Stimulated activated CD4-positive, alpha-beta T cell treated with anti-CD3 and anti-CD28 coated beads, Interleukin-2, amount 100 ng/mL, for 24 hours (primary cell): ENCODE results near the gene EPS8L1.
A peak's percentile ranks its signal among the peaks of the same experiment; 100 is the strongest.
"Not testable (repeated sequence)": the region's sequence is repeated elsewhere in the genome, so short reads cannot be mapped to it uniquely, and the experiment has no call there.

Source experiments
- DNase-seq, 2 donors: peaks; one replicate each; pipeline ENCODE4 v3.0.0-alpha.2; 2020

The EPS8L1 gene

DNA sequence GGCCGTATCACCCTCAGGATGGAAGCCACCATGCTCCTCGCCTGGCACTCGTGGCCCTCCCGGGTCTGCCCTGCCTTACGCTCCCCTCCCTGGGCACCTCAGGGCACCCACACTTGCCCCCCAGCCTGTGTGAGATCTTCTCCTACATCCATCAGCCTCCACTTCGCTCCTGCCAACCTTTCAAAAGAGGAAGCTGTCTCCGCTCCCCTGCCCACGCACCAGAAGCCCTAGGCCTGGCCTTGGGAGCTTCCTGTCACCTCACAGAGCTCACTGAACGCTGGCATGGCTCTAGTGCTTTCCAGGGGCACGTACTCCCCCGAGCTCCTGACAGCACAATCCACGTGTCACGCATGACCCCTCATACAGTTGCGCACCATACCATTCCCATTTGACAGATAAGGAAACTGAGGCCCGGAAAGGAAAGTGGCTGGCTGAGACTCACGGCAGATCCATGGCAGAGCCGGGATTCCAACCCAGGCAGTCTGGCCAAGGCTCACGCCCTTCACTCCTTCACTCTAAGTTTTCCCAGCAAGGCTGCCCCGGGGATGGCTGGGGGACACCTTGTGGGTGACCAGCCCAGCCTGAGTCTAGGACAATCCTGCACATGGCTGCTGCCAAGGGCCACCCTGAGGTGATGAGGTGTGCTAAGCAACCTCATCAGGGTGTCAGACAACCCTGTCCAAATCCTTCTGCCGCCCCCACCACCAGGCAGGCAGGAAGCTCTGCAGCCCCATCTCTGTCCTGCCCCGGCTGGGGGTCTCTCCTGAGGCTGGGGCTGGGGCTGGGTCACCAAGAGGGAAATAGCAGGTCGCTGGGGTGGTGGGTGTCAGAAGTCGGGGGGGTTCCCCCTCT is 22.4 kb downstream of the EPS8L1 start:
- DNase-seq: no peak

DNA sequence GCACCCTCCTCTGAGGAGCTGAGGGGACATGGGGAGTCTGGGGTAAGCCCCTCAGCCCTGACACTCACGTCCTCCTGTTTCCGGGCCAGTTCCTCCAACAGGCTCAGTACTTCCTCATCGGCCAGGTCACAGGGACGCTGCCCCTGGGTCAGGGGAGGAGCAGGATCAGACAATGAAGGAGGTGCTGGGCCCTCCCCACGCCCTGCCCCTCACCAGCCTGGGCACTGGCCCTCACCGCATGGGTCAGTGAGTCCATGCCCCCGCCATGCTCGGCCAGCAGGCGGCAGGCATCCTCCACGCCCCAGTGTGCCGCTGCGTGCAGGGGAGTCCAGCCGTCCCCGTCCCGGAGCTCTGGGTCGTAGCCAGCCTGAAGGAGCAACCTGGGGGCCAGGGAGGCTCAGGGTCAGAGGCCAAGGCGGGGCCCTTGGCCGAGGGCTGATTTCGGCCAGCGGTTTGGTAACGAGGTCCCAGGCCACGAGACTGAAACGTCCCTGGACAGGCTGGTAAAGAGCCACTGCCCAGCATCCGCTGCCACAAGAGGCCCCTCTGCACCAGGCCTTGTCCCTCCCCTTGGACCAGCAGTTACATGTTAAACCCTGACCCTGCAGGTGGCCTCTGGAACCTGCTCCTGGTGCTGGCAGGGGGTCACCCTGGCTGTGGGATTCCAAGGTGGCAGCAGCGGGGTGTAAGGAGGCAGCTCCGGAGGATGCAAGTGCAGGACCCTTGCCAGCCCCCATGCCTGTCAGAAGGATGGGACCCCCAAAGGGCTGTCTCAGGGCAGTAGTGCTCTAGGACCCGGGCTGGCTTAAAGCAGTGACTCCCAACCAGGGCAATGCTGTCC is 23.3 kb downstream of the EPS8L1 start:
- no peak for DNase-seq

DNA sequence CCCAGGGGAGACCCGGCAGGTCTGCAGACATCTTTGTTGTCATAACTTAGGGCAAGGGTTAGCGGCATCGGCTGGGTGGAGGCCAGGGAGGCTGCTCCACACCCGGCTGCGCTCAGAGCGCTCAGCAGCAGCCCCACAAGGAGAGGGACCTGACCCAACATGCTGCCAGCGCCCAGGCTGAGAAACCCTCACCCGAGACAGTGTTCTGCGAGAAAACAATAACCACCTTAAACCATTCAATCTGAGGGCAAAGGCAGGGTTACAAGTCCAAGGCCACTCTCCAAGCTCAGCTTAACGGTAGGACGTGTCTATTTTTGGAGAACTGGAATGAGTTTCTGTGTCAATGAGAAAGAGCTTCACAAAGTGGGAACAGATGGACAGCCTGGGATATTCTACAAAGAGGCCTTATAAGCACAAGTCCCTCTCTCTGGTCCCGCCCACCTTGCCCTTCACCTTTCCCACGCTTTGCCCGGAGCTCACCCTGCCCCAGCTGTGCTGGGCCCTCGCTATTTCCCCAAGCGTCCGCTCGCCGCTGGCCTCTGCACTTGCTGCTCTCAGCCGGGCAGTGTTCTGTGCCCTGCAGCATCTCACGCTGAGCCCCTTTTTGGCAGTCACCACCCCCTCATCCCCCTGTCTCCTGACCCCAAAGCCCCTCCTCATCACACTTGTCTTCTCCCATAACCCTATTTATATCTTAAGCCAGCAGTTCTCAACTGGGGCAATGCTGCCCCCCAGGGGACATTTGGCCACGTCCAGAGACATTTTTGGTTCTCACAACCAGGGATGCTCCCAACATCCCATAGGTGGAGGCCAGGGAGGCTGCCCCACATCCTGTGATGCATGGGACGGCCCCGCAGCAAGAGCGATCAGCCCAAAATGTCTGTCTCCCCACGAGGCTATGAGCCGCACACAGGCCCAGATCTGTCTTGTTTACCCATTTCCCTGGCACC is 24.2 kb downstream of the EPS8L1 start:
- no peak for DNase-seq

DNA sequence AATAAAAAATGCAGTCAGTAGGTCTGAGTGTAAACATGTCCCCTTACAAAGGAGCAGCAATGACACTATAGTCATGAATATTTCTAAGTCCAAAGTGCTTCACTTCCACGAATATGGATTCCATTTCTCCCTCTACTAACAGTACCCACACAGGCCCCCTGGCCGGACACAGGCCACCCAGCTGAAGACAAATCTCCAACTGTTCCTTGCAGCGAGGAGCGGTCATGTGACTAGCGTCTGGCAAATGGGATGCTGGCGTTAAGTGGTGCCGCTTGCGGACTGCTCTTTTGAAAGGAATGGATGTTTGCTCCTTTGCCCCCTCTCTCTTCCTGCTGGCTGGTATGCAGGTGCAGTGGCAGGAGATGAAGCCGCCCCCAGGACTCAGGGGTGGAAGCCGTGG is 25.6 kb downstream of the EPS8L1 start:
- no peak for DNase-seq

DNA sequence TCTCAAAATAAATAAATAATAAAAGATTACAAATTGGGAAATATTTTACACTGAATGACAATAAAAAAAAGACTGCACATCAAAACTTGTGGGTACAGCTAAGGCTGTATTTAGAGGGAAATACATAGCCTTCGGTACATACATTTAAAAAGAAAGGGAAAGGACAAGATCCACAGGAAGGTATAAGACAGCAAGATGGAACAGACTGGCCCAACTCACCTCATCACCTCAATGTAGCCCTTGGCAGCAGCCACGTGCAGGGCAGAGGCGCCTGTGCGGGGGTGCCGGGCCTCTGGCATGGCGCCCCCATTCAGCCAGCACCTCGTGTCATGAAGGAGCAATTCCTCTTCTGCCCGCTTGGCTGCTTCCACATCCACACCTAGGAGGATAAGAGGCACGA is 27.5 kb downstream of the EPS8L1 start:
- no peak for DNase-seq

DNA sequence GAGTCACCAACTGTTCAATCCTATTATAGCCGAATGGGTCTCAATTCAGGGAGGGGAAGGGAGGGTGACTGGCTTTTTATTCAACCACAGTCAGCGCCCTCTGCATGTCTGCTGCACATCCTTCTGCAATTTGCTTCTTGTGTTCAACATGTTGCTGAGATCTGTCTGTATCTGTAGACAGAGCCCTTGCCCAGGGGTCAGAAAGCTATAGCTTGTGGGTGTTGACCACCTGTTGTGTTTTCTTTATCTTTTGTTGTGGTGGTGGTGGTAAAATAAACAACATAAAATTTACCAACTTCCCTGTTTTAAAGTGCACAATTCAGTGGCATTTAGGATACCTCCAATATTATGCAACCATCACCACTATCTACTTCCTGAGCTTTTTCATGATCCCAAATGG is 29.6 kb downstream of the EPS8L1 start:
- no peak for DNase-seq

DNA sequence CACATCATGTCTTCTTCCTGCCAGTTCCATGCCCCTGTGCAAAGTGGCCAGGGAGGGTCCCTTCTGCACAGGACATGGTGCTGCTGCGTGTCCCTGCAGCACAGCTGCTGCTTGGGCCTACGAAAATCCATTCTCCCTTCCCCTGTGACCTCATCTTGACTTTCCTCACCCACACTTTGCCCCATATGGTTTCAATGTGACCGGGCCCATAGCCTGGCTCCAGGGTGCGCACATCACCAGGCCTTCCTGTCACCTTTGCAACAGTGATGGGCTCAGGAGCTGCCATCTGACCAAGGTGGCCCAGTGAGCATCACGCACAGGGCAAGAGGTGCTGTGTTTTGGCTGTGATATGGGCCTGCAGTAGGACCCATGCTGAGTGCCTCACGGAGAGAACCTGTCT is 30.9 kb downstream of the EPS8L1 start:
- no peak for DNase-seq

DNA sequence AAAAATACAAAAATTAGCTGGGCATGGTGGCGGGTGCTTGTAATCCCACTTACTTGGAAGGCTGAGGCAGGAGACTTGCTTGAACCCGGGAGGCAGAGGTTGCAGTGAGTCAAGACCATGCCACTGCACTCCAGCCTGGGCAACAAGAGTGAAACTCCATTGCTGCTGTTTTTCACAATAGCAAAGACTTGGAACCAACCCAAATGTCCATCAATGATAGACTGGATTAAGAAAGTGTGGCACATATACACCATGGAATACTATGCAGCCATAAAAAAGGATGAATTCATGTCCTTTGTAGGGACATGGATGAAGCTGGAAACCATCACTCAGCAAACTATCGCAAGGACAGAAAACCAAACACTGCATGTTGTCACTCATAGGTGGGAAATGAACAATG is 31.6 kb downstream of the EPS8L1 start:
- DNase-seq: not testable (repeated sequence)

DNA sequence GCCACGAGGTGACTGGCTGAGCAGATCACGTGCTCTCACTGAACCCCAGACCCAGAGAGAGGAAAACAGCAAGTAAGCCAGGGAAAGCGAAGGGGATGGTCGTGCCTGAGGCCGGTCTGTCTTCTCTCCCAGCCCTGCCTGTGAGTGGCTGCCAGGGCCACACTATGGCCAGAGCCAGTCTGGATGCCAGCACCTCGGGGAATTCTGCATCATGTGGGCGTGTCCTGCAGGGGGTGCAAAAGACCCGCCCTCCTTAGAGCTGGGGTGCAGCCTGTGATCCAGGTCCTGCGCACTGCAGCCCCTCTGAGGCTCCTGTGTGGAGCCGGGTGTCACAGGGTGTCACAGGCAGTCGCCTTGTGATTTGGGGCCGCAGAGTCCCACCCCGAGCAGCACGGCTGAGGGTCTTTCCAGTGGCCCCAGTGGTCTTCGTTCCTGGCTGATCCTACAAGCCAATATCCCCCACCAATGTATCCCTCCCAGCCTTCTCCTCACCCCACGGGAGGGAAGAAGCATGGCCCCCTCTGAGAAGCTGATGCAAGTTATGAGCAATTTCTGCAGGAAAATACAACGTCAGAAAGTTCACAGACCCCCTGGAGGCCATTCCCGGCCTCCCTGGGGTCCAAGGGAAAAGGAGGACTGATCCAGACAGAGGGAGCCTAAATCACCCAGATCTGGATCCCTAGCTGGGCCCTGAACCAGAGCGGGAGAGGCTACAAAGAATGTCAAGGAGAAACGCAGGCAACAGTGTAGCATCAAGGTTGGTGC is 34.0 kb downstream of the EPS8L1 start:
- DNase-seq: no peak

DNA sequence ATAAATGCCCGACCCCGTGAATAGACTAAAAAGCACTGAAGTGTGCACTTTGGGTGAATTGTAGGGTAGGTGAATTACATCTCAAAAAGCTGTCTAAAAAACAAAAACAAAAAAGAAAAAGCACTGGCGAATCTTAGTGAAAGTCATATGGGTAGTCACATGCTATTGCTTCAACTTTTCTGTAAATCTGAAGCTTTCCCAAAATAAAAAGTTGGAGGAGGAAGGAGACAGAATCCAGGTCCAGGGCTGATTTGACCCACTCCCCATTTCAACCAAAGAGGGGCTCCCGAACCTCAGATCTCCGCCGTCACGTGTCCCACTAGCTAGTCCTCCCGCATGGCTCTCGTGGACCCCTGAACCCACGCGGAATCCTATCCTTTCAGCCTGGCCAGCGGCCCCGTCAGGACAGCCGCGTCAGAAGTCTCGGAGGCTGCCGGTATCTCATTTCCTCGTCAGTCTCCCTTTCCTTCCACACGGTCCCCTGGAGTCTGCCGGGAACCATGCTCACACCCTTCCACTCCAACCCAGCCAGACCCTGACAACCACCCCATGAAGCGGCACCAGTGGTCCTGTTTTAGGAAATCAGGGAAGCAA is 35.7 kb downstream of the EPS8L1 start:
- DNase-seq: no peak

DNA sequence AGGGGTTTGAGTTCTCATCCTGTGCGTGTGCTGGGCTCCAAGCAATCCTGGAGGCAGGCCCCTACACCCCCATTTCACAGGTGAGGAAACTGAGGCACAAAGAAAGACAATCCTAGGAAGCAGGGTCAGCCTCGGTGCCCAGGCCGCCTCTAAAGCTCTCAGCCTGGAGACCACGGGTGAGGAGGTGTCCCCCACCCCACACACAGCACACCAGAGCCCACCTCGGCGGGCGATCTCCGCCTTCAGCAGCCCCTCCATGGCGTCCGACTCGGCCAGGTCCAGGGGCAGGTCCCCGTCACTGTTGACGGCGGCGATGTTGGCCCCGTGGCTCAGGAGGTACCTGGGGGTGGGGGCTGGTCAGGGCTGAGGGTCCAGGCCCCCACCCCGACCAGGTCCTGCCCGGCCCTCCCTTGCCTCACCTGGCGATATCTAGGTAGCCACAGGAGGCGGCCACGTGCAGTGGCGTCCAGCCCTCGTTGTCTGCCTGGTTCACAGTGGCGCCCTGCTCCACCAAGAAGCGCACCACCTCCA is 36.6 kb downstream of the EPS8L1 start:
- no peak for DNase-seq

DNA sequence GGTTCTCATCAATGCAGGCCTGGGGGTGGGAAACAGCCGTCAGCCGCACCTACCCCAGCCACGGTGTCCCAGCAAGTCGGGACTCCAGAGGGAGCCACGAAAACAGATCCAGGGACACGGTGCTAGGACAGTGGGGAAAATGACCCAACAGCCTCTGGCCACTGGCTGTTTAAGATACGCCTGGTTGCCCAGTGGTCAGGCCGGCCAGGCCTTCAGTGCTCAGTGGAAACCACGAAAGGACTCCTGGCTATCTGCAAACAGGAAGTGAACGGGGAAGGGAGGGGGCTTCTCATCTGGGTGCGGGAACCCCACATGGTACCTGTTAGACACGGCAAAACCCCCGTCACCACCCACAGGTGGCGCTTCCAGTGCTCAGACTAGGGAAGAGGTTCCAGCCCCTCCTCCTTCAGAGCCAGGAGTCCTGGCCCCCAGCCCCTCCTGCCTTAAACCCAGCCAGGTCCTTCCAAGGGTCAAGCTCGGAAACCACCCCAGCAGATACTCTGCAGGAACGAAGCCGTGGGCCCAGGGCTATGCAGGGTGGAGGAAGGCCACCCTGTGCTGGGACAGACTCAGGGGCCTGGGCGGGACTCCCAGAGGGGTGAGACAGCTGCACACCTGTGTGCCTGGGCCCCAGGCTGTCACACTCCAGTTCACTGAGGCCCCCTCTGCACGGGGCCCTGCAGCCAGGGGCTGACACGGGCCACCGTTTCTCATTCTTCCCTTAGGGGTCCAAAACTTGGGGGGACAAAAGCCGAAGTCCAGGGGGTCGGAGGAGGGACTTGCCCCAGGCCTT is 37.3 kb downstream of the EPS8L1 start:
- DNase-seq: no peak

DNA sequence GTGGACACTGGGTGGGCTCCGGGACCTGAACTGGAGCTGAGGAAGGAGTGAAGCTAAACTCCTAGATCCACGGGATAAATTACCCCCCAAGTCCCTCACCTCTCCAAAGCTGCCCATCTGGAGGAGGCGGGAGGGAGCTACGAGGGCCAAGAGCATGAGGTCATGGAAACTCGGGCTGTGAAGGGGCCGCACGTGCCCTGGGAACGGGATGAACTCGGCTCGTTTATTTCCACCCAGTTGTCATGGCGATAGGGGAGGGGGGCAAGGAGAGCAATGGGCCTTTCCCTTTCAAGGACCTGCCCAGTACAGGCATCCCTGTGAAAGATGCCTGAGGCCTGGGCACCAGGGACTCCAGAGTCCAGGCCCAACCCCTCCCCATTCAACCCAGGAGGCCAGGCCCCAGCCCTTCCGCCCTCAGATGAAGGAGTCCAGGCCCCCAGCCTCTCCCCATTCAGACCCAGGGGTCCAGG is 37.9 kb downstream of the EPS8L1 start:
- DNase-seq: no peak

DNA sequence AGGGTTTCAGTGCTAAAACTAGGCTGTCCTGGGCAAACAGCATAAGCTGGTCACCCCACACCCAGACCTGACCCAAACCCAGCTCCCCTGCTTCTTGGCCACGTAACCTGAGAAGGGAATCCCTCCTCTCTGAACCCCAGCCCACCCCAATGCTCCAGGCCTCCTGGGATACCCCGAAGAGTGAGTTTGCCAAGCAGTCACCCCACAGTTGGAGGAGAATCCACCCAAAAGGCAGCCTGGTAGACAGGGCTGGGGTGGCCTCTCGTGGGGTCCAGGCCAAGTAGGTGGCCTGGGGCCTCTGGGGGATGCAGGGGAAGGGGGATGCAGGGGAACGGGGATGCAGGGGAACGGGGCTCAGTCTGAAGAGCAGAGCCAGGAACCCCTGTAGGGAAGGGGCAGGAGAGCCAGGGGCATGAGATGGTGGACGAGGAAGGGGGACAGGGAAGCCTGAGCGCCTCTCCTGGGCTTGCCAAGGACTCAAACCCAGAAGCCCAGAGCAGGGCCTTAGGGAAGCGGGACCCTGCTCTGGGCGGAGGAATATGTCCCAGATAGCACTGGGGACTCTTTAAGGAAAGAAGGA is 39.0 kb downstream of the EPS8L1 start:
- no peak for DNase-seq

DNA sequence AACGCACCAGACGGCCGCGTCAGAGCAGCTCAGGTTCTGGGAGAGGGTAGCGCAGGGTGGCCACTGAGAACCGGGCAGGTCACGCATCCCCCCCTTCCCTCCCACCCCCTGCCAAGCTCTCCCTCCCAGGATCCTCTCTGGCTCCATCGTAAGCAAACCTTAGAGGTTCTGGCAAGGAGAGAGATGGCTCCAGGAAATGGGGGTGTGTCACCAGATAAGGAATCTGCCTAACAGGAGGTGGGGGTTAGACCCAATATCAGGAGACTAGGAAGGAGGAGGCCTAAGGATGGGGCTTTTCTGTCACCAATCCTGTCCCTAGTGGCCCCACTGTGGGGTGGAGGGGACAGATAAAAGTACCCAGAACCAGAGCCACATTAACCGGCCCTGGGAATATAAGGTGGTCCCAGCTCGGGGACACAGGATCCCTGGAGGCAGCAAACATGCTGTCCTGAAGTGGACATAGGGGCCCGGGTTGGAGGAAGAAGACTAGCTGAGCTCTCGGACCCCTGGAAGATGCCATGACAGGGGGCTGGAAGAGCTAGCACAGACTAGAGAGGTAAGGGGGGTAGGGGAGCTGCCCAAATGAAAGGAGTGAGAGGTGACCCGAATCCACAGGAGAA is 39.9 kb downstream of the EPS8L1 start:
- peak in 1 of 2 donors; percentile 53 for DNase-seq

DNA sequence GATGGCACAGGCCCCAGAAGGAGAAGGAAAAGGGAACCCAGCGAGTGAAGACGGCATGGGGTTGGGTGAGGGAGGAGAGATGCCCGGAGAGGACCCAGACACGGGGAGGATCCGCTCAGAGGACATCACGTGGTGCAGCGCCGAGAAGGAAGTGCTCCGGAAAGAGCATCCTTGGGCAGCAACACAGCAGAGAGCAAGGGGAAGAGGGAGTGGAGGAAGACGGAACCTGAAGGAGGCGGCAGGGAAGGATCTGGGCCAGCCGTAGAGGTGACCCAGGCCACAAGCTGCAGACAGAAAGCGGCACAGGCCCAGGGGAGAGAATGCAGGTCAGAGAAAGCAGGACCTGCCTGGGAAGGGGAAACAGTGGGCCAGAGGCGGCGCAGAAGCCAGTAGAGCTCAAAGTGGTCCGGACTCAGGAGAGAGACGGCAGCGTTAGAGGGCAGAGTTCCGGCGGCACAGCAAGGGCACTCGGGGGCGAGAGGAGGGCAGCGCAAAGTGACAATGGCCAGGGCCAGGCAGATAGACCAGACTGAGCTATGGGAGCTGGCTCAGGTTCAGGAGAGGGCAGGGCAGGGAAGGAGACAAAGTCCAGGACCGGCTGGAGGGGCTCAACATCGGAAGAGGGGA is 40.7 kb downstream of the EPS8L1 start:
- peak; percentile 65 to 67 for DNase-seq

DNA sequence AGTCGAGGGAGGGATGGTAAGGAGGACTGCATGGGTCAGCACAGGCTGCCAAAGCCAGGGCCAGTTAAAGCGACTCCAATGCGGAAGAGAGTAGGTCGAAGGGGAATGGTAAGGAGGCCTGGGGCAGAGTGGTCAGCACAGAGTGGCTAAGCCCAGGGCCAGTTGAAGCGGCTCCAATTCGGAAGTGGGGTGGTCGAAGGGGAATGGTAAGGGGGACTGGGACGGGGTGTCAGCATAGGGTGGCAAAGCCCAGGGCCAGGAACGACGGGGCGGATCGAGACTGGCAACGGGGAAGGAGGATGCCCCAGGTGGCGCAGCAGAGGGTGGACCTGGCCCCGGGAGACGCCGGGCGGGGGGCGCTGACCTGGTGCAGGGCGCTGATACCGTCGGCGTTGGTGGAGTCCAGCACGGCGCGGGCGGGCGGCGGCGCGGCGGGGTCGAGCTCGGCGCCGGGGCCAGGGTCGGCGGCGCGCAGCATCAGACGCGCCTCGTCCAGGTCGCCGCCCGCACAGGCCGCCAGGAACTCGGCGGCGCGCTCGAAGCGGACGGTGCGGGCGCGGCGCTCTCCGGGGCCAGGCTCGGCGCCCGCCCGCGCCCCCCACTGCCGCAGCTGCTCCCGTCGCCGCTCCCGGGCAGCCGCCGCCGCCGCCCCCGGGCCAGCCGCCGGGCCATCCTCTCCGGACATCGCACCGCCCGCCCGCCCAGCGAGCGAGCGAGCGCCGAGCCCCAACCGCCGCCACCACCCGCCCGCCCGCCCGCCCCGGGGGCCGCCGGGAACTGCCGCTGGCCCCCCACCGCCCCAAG is 41.4 kb downstream of the EPS8L1 start, which contains the start of gene PPP1R12C:
PPP1R12C (minus strand) TSS at position 779 of the 804 bp plus-strand sequence; CDS start at position 685, 94 bp downstream.
- DNase-seq: peak; percentile 23 to 26
